CD8-positive, alpha-beta memory T cell (primary cell): ENCODE data around the gene GRIN2A. TPM values are rescaled to one million over a fixed set of nuclear protein-coding genes. Genes with fewer than 3 reads are reported as not detected.
"Not testable (repeated sequence)": the region's sequence is repeated elsewhere in the genome, so short reads cannot be mapped to it uniquely, and the experiment has no call there.

Experiments used
- CTCF ChIA-PET: fragments of 350-600 bp; sonication (Branson Sonifier 250); formaldehyde crosslinking; loops from one replicate; lab custom pipeline; 2021; ENCODE audit warnings: antibody characterized with exemption; lab: Charles Lee
- POLR2A ChIA-PET: fragments of 350-600 bp; sonication (Branson Sonifier 250); formaldehyde crosslinking; loops from one replicate; lab custom pipeline; 2021; ENCODE audit warnings: antibody characterized with exemption; lab: Charles Lee
- DNase-seq, 5 donors: peaks; one replicate each; pipeline versions ENCODE4 v3.0.0 to v3.0.0-alpha.2; 2020 to 2022; ENCODE audit warnings: mixed read lengths in 1 of 5
- H3K27ac ChIP-seq: one replicate; pipeline ENCODE4 v1.7.0; 2013; ENCODE audit warnings: low read depth, mild to moderate bottlenecking, low read length, moderate library complexity
- H3K27me3 ChIP-seq: 2 replicates; pipeline ENCODE4 v1.7.0; 2013; ENCODE audit warnings: low read length, mild to moderate bottlenecking; ENCODE audit not compliant: insufficient read depth, poor library complexity, severe bottlenecking
- H3K36me3 ChIP-seq: 2 replicates; pipeline ENCODE4 v1.7.0; 2013; ENCODE audit warnings: mild to moderate bottlenecking, low read length, moderate library complexity; ENCODE audit not compliant: insufficient read depth
- H3K4me1 ChIP-seq: 2 replicates; pipeline ENCODE4 v1.7.0; 2013; ENCODE audit warnings: mild to moderate bottlenecking, low read length, moderate library complexity; ENCODE audit not compliant: insufficient read depth
- H3K4me3 ChIP-seq: 2 replicates; pipeline ENCODE4 v1.7.0; 2013; ENCODE audit warnings: mild to moderate bottlenecking, low read length
- H3K9me3 ChIP-seq: 2 replicates; pipeline ENCODE4 v1.7.0; 2013; ENCODE audit warnings: mild to moderate bottlenecking, low read length
- H3K27ac Mint-ChIP-seq, 8 donors: one replicate each; pipeline ENCODE4 v1.8.0; 2020 to 2021; ENCODE audit warnings: mixed read lengths in 8 of 8, mild to moderate bottlenecking in 6 of 8, inconsistent platforms in 3 of 8, moderate library complexity in 3 of 8
- H3K27me3 Mint-ChIP-seq, 2 donors: one replicate each; pipeline ENCODE4 v1.8.0; 2020 to 2021; ENCODE audit warnings: mixed read lengths in 2 of 2, mild to moderate bottlenecking in 1 of 2, moderate library complexity in 1 of 2
- H3K36me3 Mint-ChIP-seq, 3 donors: one replicate each; pipeline ENCODE4 v1.8.0; 2020 to 2021; ENCODE audit warnings: mixed read lengths in 3 of 3, inconsistent platforms in 1 of 3, mild to moderate bottlenecking in 1 of 3
- H3K4me1 Mint-ChIP-seq, 3 donors: one replicate each; pipeline ENCODE4 v1.8.0; 2020 to 2021; ENCODE audit warnings: mixed read lengths in 3 of 3, inconsistent platforms in 1 of 3, mild to moderate bottlenecking in 1 of 3
- H3K4me3 Mint-ChIP-seq, 7 donors: one replicate each; pipeline ENCODE4 v1.8.0; 2020 to 2021; ENCODE audit warnings: mixed read lengths in 7 of 7, mild to moderate bottlenecking in 6 of 7, moderate library complexity in 4 of 7, inconsistent platforms in 2 of 7
- H3K9me3 Mint-ChIP-seq, 5 donors: one replicate each; pipeline ENCODE4 v1.8.0; 2020 to 2022; ENCODE audit warnings: mixed read lengths in 5 of 5, mild to moderate bottlenecking in 3 of 5, moderate library complexity in 2 of 5, inconsistent platforms in 1 of 5
- polyA plus RNA-seq: library from polyadenylated mRNA; unstranded; fragments of 300-500 nt; fragmentation: Illumina TruSeq; gene quantifications from one replicate; pipeline ENCODE4 v1.2.3, GENCODE V29; 2021
- total RNA-seq, 2 experiments: library from RNA; stranded (reverse); gene quantifications; one replicate each; pipeline ENCODE4 v1.2.3, GENCODE V29; 2021

GRIN2A gene
- total and polyA plus RNA-seq, 3 experiments from 2014 or later: not detected

DNA sequence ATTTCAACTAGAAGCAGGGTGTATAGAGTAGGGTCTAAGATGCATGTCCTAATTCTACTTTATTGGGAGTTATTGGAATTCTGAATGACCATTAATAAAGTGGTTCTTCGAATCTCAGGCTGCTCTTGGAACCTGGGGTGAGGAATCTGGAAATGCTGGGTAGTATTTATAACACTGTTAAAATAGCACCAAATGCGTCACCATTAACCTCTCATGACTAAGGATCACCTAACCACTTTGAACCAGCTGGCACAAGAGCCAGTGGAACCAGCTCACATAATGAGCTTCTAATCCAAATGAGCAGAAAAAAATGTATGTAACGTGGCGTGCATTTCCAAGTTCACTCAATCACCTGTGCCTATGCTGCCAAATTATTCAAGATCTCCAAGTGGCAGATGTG lies 281.7 kb downstream of the GRIN2A start:
- no peaks in the 10 kb centered on the region for H3K4me1 ChIP-seq
- H3K27ac ChIP-seq: no peak overlapping the region
- Mint-ChIP-seq H3K4me3 (no peak overlapping the region), H3K27me3 (no peaks in the 10 kb centered on the region), H3K36me3 (no peaks in the 10 kb centered on the region), H3K4me1 (no peaks in the 10 kb centered on the region), H3K27ac (no peak overlapping the region), H3K9me3 (peaks cover 0 to 6% (median 0%) of the 10 kb centered on the region in 5 donors)
- ChIA-PET CTCF (no interaction called here), POLR2A (no interaction called here)
- H3K9me3 ChIP-seq: no peaks in the 10 kb centered on the region
- DNase-seq: no peak
- H3K4me3 ChIP-seq: no peak overlapping the region
- H3K27me3 ChIP-seq: no peaks in the 10 kb centered on the region
- H3K36me3 ChIP-seq: no peaks in the 10 kb centered on the region

DNA sequence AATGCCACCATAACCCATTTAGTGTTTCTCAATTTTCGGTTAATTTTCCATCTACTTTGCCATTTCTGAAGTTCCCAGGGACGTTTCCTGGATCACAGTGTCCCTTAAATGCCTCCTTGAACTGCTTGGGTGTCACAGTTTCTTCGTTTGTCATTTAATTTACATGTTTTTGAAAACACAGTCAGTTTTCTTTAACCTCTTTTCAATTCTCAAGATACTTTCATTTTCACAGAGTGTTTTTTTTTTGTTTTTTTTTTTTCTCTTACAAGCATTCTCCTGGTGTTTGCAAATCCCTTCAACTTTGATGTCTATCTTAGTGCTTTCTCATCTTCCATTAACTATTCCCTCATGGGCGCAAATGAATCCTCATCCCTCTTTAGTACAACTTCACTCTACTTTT lies 283.7 kb downstream of the GRIN2A start:
- H3K9me3 ChIP-seq: no peaks in the 10 kb centered on the region
- no peaks in the 10 kb centered on the region for H3K27me3 ChIP-seq
- ChIA-PET CTCF (no interaction called here), POLR2A (no interaction called here)
- no peak overlapping the region for H3K27ac Mint-ChIP-seq
- H3K4me1 ChIP-seq: no peaks in the 10 kb centered on the region
- H3K9me3 Mint-ChIP-seq: peaks cover 0 to 6% (median 2%) of the 10 kb centered on the region in 5 donors
- H3K4me1 Mint-ChIP-seq: no peaks in the 10 kb centered on the region
- H3K27me3 Mint-ChIP-seq: peaks cover 0 to 2% of the 10 kb centered on the region in 2 donors
- no peak overlapping the region for H3K4me3 Mint-ChIP-seq
- no peak for DNase-seq
- H3K36me3 ChIP-seq: no peaks in the 10 kb centered on the region
- no peaks in the 10 kb centered on the region for H3K36me3 Mint-ChIP-seq
- no peak overlapping the region for H3K27ac ChIP-seq
- no peak overlapping the region for H3K4me3 ChIP-seq

DNA sequence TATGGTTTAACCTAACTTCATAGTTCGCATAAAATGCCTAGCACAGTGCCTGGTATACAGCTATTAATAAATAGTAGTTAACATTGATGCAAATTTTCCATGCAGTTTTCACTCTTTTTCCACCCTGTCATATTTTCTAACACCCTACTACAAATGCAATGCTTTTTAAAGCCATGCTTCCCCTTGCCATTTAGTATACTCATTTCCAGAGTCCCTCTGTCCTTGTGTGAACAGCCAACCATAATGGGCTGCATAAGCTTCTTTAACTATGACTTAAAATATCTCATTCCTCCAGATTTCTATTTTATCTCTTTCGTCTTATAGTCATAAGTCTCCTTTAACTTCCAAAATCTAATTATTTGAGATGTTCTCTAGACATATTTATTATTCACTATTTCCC lies 284.1 kb downstream of the GRIN2A start:
- DNase-seq: no peak
- no peak overlapping the region for H3K27ac Mint-ChIP-seq
- Histone ChIP-seq H3K4me1 (no peaks in the 10 kb centered on the region), H3K9me3 (no peaks in the 10 kb centered on the region), H3K27me3 (no peaks in the 10 kb centered on the region), H3K4me3 (no peak overlapping the region), H3K27ac (no peak overlapping the region), H3K36me3 (no peaks in the 10 kb centered on the region)
- peaks cover 0 to 2% of the 10 kb centered on the region in 2 donors for H3K27me3 Mint-ChIP-seq
- peaks cover 0 to 6% (median 2%) of the 10 kb centered on the region in 5 donors for H3K9me3 Mint-ChIP-seq
- no peak overlapping the region for H3K4me3 Mint-ChIP-seq
- H3K4me1 Mint-ChIP-seq: no peaks in the 10 kb centered on the region
- H3K36me3 Mint-ChIP-seq: no peaks in the 10 kb centered on the region
- CTCF ChIA-PET: no interaction called here
- POLR2A ChIA-PET: no interaction called here

DNA sequence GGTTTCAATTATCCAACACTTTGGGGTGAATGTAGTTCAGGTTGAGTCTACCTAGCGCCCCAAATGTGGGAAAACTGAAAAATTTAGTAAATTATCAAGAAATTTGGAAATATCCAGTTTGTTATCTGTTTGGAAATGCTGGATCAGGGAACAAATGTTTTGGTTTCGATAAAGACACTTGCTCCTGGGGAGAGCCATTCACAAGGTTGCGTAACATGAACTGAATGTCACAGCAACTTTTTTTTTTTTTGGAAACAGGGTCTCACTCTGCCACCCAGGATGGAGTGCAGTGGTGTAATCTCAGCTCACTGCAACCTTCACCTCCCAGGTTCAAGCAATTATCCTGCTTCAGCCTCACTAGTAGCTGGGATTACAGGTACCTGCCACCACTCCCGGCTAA lies 286.4 kb downstream of the GRIN2A start:
- no peaks in the 10 kb centered on the region for H3K4me1 ChIP-seq
- H3K27ac ChIP-seq: no peak overlapping the region
- Mint-ChIP-seq H3K36me3 (no peaks in the 10 kb centered on the region), H3K4me3 (no peak overlapping the region), H3K4me1 (no peaks in the 10 kb centered on the region), H3K27me3 (peaks cover 0 to 6% of the 10 kb centered on the region in 2 donors), H3K9me3 (peaks cover 0 to 4% (median 3%) of the 10 kb centered on the region in 5 donors), H3K27ac (no peak overlapping the region)
- ChIA-PET CTCF (no interaction called here), POLR2A (no interaction called here)
- DNase-seq: no peak
- no peaks in the 10 kb centered on the region for H3K27me3 ChIP-seq
- H3K36me3 ChIP-seq: no peaks in the 10 kb centered on the region
- no peaks in the 10 kb centered on the region for H3K9me3 ChIP-seq
- H3K4me3 ChIP-seq: no peak overlapping the region

DNA sequence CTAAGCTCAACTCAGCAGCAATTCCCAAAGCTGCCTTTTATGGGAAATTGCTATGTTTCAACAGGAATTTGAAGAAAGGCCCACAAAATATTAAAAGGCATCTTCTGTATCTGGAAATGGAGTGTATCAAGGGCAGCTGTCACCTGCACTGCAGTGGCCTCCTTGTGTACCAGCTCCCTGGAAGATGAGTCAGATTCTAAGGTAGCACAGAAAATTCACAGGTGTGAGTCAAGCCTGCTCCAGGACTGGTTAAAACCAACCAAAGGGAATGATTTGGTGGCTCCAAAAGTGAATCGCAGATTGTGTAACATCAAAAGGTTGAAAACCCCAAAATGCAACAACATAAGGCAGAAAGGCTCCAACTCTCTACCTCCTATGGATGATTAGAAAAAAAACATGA lies 296.4 kb downstream of the GRIN2A start:
- CTCF ChIA-PET: no interaction called here
- no peaks in the 10 kb centered on the region for H3K36me3 Mint-ChIP-seq
- no peak overlapping the region for H3K4me3 Mint-ChIP-seq
- H3K27me3 Mint-ChIP-seq: no peaks in the 10 kb centered on the region
- no peaks in the 10 kb centered on the region for H3K27me3 ChIP-seq
- H3K9me3 ChIP-seq: no peaks in the 10 kb centered on the region
- POLR2A ChIA-PET: no interaction called here
- no peaks in the 10 kb centered on the region for H3K36me3 ChIP-seq
- H3K9me3 Mint-ChIP-seq: no peaks in the 10 kb centered on the region
- H3K4me3 ChIP-seq: no peak overlapping the region
- DNase-seq: no peak
- H3K27ac Mint-ChIP-seq: no peak overlapping the region
- no peak overlapping the region for H3K27ac ChIP-seq
- no peaks in the 10 kb centered on the region for H3K4me1 ChIP-seq
- H3K4me1 Mint-ChIP-seq: no peaks in the 10 kb centered on the region

DNA sequence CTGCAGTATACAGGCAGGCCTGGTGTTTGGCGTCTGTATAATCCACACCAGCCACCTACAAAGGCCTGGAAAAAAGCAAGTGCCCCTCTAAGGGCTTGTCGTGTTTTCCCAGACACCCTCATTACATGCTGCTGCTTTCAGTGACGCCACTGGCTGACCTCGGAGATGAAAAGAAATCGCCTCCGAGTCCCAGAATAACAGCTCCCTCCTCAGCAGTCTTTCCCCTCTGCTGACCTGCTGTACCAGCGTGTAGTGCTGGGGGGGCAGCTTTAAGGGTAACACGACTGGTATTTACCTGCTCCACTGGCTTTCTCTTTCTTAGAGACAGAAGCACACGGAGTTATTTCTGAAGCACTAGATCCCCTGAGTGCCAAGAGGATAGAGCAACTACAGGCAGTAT lies 296.8 kb downstream of the GRIN2A start:
- H3K9me3 ChIP-seq: no peaks in the 10 kb centered on the region

DNA sequence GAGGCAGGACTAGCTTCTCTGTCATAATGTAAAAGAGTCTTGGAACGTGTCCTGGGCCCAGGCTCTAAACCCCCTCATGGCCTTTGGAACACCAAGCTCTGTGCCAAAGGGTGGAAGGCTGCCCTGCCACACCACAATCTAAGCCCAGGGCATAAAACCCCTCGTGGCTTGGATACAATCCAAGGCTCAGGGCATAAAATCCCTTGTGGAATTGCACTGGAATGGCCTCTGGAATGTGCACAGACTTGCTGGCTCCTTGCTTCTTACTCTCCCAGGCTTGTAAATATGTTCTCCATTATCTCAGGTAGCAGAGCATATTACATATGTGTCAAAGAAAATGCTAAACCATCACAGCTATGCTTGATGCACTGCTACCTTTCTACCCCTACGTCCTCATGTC lies 306.2 kb downstream of the GRIN2A start:
- POLR2A ChIA-PET, H3K27me3 Mint-ChIP-seq, H3K36me3 ChIP-seq, H3K4me1 ChIP-seq, CTCF ChIA-PET, H3K27ac ChIP-seq, H3K9me3 ChIP-seq, H3K27me3 ChIP-seq, H3K27ac Mint-ChIP-seq, H3K4me3 Mint-ChIP-seq, H3K9me3 Mint-ChIP-seq, H3K4me3 ChIP-seq, H3K4me1 Mint-ChIP-seq, H3K36me3 Mint-ChIP-seq, DNase-seq: not testable (repeated sequence)

More for the DNA sequence above, 296.8 kb downstream of the GRIN2A start:
- Mint-ChIP-seq H3K9me3 (no peaks in the 10 kb centered on the region), H3K4me3 (no peak overlapping the region), H3K36me3 (no peaks in the 10 kb centered on the region), H3K27me3 (no peaks in the 10 kb centered on the region), H3K27ac (no peak overlapping the region), H3K4me1 (no peaks in the 10 kb centered on the region)
- no peaks in the 10 kb centered on the region for H3K36me3 ChIP-seq
- H3K4me1 ChIP-seq: no peaks in the 10 kb centered on the region
- H3K4me3 ChIP-seq: no peak overlapping the region
- ChIA-PET POLR2A (no interaction called here), CTCF (no interaction called here)
- no peak for DNase-seq
- H3K27me3 ChIP-seq: no peaks in the 10 kb centered on the region
- no peak overlapping the region for H3K27ac ChIP-seq

DNA sequence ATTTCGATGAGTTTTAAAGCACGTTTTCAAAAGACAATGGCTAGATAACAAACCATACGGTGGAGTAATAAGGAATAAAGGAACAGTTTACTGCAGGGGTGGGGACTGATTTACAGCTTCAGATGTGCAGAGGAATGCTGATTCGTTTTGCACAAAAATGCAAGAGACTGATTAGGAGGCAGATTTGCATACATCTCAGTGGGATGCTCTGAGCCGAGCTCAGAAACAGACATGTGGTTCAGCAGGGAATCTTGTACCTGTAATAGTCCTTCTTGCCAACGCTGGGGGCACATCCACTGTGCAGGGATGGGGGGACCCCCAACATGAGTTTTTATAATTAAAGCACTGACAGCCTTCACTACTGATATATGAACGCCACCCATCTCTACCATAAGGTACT lies 308.0 kb downstream of the GRIN2A start:
- Histone ChIP-seq H3K36me3 (no peaks in the 10 kb centered on the region), H3K27me3 (no peaks in the 10 kb centered on the region), H3K9me3 (no peaks in the 10 kb centered on the region), H3K4me3 (no peak overlapping the region), H3K4me1 (no peaks in the 10 kb centered on the region), H3K27ac (no peak overlapping the region)
- ChIA-PET CTCF (no interaction called here), POLR2A (no interaction called here)
- H3K27ac Mint-ChIP-seq: no peak overlapping the region
- peaks cover 0 to 3% (median 0%) of the 10 kb centered on the region in 5 donors for H3K9me3 Mint-ChIP-seq
- H3K27me3 Mint-ChIP-seq: peaks cover 0 to 3% of the 10 kb centered on the region in 2 donors
- no peaks in the 10 kb centered on the region for H3K36me3 Mint-ChIP-seq
- H3K4me3 Mint-ChIP-seq: no peak overlapping the region
- DNase-seq: no peak
- H3K4me1 Mint-ChIP-seq: no peaks in the 10 kb centered on the region

DNA sequence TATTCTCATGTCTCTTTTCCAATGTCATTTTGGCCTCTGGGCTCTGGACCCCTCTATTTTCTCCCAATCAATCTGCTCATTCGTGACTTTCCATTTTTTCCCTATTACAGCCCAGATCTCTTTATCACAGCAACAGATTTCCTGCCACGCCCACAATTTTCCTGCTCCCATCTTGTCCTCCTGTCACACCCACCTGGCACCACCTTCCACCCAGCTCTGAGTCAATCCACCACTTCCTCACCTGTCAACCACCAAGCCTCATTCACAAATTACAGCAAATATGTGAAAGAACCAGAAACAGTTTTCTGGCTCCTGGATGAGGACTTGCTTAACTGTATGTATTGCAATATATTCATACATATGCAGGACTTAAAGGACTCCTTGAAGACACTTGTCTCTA lies 311.3 kb downstream of the GRIN2A start:
- H3K9me3 Mint-ChIP-seq: peaks cover 0 to 3% (median 0%) of the 10 kb centered on the region in 5 donors
- H3K36me3 Mint-ChIP-seq: no peaks in the 10 kb centered on the region
- H3K4me3 Mint-ChIP-seq: no peak overlapping the region

More for the DNA sequence above, 311.3 kb downstream of the GRIN2A start:
- Mint-ChIP-seq H3K27ac (no peak overlapping the region), H3K27me3 (peaks cover 0 to 3% of the 10 kb centered on the region in 2 donors), H3K4me1 (no peaks in the 10 kb centered on the region)
- Histone ChIP-seq H3K4me1 (no peaks in the 10 kb centered on the region), H3K4me3 (no peak overlapping the region), H3K27me3 (no peaks in the 10 kb centered on the region), H3K36me3 (no peaks in the 10 kb centered on the region), H3K9me3 (no peaks in the 10 kb centered on the region), H3K27ac (no peak overlapping the region)
- ChIA-PET CTCF (no interaction called here), POLR2A (no interaction called here)
- no peak for DNase-seq
